HEK293 (cell line): Measurements from ENCODE around the gene GTF2H4.
"Not testable (repeated sequence)": the region's sequence is repeated elsewhere in the genome, so short reads cannot be mapped to it uniquely, and the experiment has no call there.

Experiments
- BCL11A ChIP-seq: fragments of 450-650 bp; formaldehyde crosslinking; IDR thresholded peaks from 2 replicates; pipeline ENCODE4 v1.5.1; 2016; ENCODE audit warnings: low read depth, missing biosample characterization, missing genetic modification characterization
- CTCF ChIP-seq: fragments of 450-650 bp; formaldehyde crosslinking; IDR thresholded peaks from 2 replicates; pipeline ENCODE4 v1.5.1; 2016; ENCODE audit warnings: missing biosample characterization, missing genetic modification characterization
- SCRT1 ChIP-seq: fragments of 450-650 bp; formaldehyde crosslinking; IDR thresholded peaks from 2 replicates; pipeline ENCODE4 v1.5.1; 2016; ENCODE audit warnings: missing biosample characterization, missing genetic modification characterization, borderline replicate concordance
- ZNF121 ChIP-seq: fragments of 450-650 bp; formaldehyde crosslinking; IDR thresholded peaks from 2 replicates; pipeline ENCODE4 v1.5.1; 2016; ENCODE audit warnings: missing biosample characterization, missing genetic modification characterization
- ZNF140 ChIP-seq: fragments of 450-650 bp; formaldehyde crosslinking; IDR thresholded peaks from 2 replicates; pipeline ENCODE4 v1.5.1; 2016; ENCODE audit warnings: missing biosample characterization, missing genetic modification characterization
- ZNF324 ChIP-seq: fragments of 450-650 bp; formaldehyde crosslinking; IDR thresholded peaks from 2 replicates; pipeline ENCODE4 v1.5.1; 2016; ENCODE audit warnings: missing biosample characterization, missing genetic modification characterization

DNA sequence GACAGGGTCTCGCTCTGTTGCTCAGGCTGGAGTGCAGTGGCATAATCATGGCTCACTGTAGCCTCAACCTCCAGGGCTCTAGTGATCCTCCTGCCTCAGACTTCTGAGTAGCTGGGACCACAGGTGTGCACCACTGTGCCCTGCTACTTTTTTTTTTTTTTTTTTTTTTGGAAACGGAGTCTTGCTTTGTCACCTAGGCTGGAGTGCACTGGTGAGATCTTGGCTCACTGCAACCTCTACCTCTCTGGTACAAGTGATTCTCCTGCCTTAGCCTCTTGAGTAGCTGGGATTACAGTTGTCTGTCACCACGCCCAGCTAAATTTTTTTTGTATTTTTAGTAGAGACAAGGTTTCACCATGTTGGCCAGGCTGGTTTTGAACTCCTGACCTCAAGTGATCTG lies 19.1 kb downstream of the GTF2H4 start:
- TF ChIP-seq ZNF324; CTCF (tag by site-specific recombination); SCRT1 (tag by site-specific recombination); BCL11A; ZNF140; ZNF121: not testable (repeated sequence)
